Neural cell (in vitro differentiated cells): ENCODE measurements around the gene ASCL4. TPM values are rescaled to one million over a fixed set of nuclear protein-coding genes. Genes with fewer than 3 reads are reported as not detected.
"Not testable (repeated sequence)": the region's sequence is repeated elsewhere in the genome, so short reads cannot be mapped to it uniquely, and the experiment has no call there.

ENCODE experiments used
- H2AFZ ChIP-seq: fragments of 200-600, 300-800 bp; sonication (generic), shearing (Covaris generic); 2 replicates; pipeline ENCODE4 v1.6.0; 2014; ENCODE audit warnings: low read depth, mild to moderate bottlenecking, antibody characterized with exemption, low read length, moderate library complexity
- H3F3A ChIP-seq: fragments of 200-600 bp; shearing (Covaris generic); 2 replicates; pipeline ENCODE4 v1.6.1; 2016; ENCODE audit warnings: mild to moderate bottlenecking, moderate library complexity, mixed read lengths, antibody characterized with exemption, low read length; ENCODE audit not compliant: insufficient read depth, poor library complexity, severe bottlenecking
- H3K27ac ChIP-seq: fragments of 200-600, 300-800 bp; sonication (generic), shearing (Covaris generic); 2 replicates; pipeline ENCODE4 v1.5.1; 2014; ENCODE audit warnings: mild to moderate bottlenecking, low read length, moderate library complexity
- H3K27me3 ChIP-seq: fragments of 300-800, 200-600 bp; sonication (generic), shearing (Covaris generic); 2 replicates; pipeline ENCODE4 v1.6.0; 2014; ENCODE audit warnings: mild to moderate bottlenecking, low read depth, low read length, moderate library complexity; ENCODE audit not compliant: insufficient read depth
- H3K36me3 ChIP-seq: fragments of 300-800, 200-600 bp; sonication (generic), shearing (Covaris generic); 2 replicates; pipeline ENCODE4 v1.5.1; 2014; ENCODE audit warnings: mild to moderate bottlenecking, antibody characterized with exemption, low read length, moderate library complexity; ENCODE audit not compliant: insufficient read depth
- H3K4me2 ChIP-seq: fragments of 300-800, 200-600 bp; sonication (generic), shearing (Covaris generic); 2 replicates; pipeline ENCODE4 v1.6.0; 2014; ENCODE audit warnings: mild to moderate bottlenecking, low read length
- H3K4me3 ChIP-seq: fragments of 300-800, 200-600 bp; sonication (generic), shearing (Covaris generic); 2 replicates; pipeline ENCODE4 v1.5.1; 2014; ENCODE audit warnings: mild to moderate bottlenecking, low read length, moderate library complexity
- H3K79me2 ChIP-seq: fragments of 200-600 bp; shearing (Covaris generic); replicated peaks from 2 replicates; pipeline ENCODE4 v1.6.0; 2014; ENCODE audit warnings: mild to moderate bottlenecking, low read length, moderate library complexity; ENCODE audit not compliant: insufficient read depth
- H3K9ac ChIP-seq: fragments of 300-800, 200-600 bp; sonication (generic), shearing (Covaris generic); 2 replicates; pipeline ENCODE4 v1.6.1; 2016; ENCODE audit warnings: mild to moderate bottlenecking, low read length, mixed read lengths
- H3K9me2 ChIP-seq: fragments of 200-600 bp; shearing (Covaris generic); 2 replicates; pipeline ENCODE4 v1.6.1; 2016; ENCODE audit warnings: mild to moderate bottlenecking, low read length, mixed read lengths; ENCODE audit not compliant: insufficient read depth
- H3K9me3 ChIP-seq: fragments of 200-600, 300-800 bp; sonication (generic), shearing (Covaris generic); 2 replicates; pipeline ENCODE4 v1.6.1; 2016; ENCODE audit warnings: mild to moderate bottlenecking, mixed run types, low read length, moderate library complexity, mixed read lengths
- H4K20me1 ChIP-seq: fragments of 200-600 bp; shearing (Covaris generic); 2 replicates; pipeline ENCODE4 v1.6.1; 2016; ENCODE audit warnings: mild to moderate bottlenecking, mixed run types; ENCODE audit not compliant: insufficient read depth
- EP300 ChIP-seq: fragments of 450-650 bp; conservative IDR thresholded peaks from 2 replicates; pipeline ENCODE4 v1.6.1; 2014; ENCODE audit warnings: antibody characterized with exemption, mild to moderate bottlenecking, moderate library complexity; ENCODE audit not compliant: poor library complexity, severe bottlenecking
- EZH2 ChIP-seq: fragments of 200-600, 300-800 bp; shearing (Covaris generic), sonication (generic); IDR thresholded peaks from 2 replicates; pipeline ENCODE4 v1.6.1; 2014; ENCODE audit warnings: antibody characterized with exemption, low read length, borderline replicate concordance, mild to moderate bottlenecking; ENCODE audit not compliant: insufficient read depth, poor library complexity, severe bottlenecking
- MXI1 ChIP-seq: fragments of 450-650 bp; conservative IDR thresholded peaks from 2 replicates; pipeline ENCODE4 v1.6.1; 2014; ENCODE audit warnings: antibody characterized with exemption, mild to moderate bottlenecking; ENCODE audit not compliant: poor library complexity, severe bottlenecking
- POLR2AphosphoS5 ChIP-seq: IDR thresholded peaks from 2 replicates; pipeline ENCODE4 v1.6.1; 2012
- RAD21 ChIP-seq: fragments of 450-650 bp; conservative IDR thresholded peaks from 2 replicates; pipeline ENCODE4 v1.6.1; 2014; ENCODE audit warnings: antibody characterized with exemption, mild to moderate bottlenecking, moderate library complexity
- REST ChIP-seq: IDR thresholded peaks from 2 replicates; pipeline ENCODE4 v1.6.1; 2012; ENCODE audit warnings: borderline replicate concordance
- SMC3 ChIP-seq: fragments of 450-650 bp; conservative IDR thresholded peaks from 2 replicates; pipeline ENCODE4 v1.6.1; 2014; ENCODE audit warnings: antibody characterized with exemption, mild to moderate bottlenecking, moderate library complexity; ENCODE audit not compliant: poor library complexity
- TAF1 ChIP-seq: IDR thresholded peaks from 2 replicates; pipeline ENCODE4 v1.6.1; 2012; ENCODE audit warnings: low read depth
- polyA minus RNA-seq: library from RNA; depleted of rRNA, polyadenylated mRNA; stranded (reverse); fragments of >200 nt; gene quantifications from 2 replicates; pipeline ENCODE4 v1.2.3, GENCODE V29; 2014
- polyA plus RNA-seq: library from polyadenylated mRNA; depleted of rRNA; stranded (reverse); fragments of >200 nt; gene quantifications from 2 replicates; pipeline ENCODE4 v1.2.3, GENCODE V29; 2014
- TF ChIP-seq, protein P1 (sequence below): fragments of 450-650 bp; IDR thresholded peaks from 2 replicates; pipeline ENCODE4 v1.5.1; 2014; ENCODE audit warnings: antibody characterized with exemption, mild to moderate bottlenecking, moderate library complexity; ENCODE audit not compliant: poor library complexity, severe bottlenecking

Gene ASCL4
- polyA plus RNA-seq = not detected in 2 replicates
- not detected in 2 replicates for polyA minus RNA-seq

- Histone ChIP-seq H3K4me2 (peak within 1 kb of the TSS; percentile 30), H3K9ac (peak within 1 kb of the TSS; percentile 44), H3K4me3 (peak within 1 kb of the TSS; percentile 75), H3K27me3 (peaks cover 55% of the 10 kb centered on the region), H3K36me3 (no peaks in the 10 kb centered on the region), H3F3A (no peaks in the 10 kb centered on the region), H3K9me3 (no peaks in the 10 kb centered on the region), H3K27ac (no peak within 1 kb of the TSS), H3K79me2 (no peaks in the 10 kb centered on the region), H3K9me2 (no peaks in the 10 kb centered on the region), H2AFZ (no peak within 1 kb of the TSS), H4K20me1 (no peaks in the 10 kb centered on the region)
- TF ChIP-seq EZH2 (no peak), TAF1 (no peak), SMC3 (no peak), RAD21 (no peak), MXI1 (no peak), REST (no peak), POLR2AphosphoS5 (no peak), EP300 (no peak)
- TF ChIP-seq, protein P1, sequence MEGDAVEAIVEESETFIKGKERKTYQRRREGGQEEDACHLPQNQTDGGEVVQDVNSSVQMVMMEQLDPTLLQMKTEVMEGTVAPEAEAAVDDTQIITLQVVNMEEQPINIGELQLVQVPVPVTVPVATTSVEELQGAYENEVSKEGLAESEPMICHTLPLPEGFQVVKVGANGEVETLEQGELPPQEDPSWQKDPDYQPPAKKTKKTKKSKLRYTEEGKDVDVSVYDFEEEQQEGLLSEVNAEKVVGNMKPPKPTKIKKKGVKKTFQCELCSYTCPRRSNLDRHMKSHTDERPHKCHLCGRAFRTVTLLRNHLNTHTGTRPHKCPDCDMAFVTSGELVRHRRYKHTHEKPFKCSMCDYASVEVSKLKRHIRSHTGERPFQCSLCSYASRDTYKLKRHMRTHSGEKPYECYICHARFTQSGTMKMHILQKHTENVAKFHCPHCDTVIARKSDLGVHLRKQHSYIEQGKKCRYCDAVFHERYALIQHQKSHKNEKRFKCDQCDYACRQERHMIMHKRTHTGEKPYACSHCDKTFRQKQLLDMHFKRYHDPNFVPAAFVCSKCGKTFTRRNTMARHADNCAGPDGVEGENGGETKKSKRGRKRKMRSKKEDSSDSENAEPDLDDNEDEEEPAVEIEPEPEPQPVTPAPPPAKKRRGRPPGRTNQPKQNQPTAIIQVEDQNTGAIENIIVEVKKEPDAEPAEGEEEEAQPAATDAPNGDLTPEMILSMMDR = no peak
These were observed at the start of gene ASCL4 for GRCh38 chr12:107774349-107775029. TSS of gene ASCL4 (plus strand) at chr12:107774704. CDS start at chr12:107775219, 515 bp downstream.

GRCh38 chr12:107727327-107727726, 47.2 kb upstream of the ASCL4 start:
- not testable (repeated sequence) for H3K36me3 ChIP-seq, H3K27ac ChIP-seq, H3K9me3 ChIP-seq, H3F3A ChIP-seq, H3K9me2 ChIP-seq, H3K79me2 ChIP-seq, H3K4me3 ChIP-seq, H4K20me1 ChIP-seq, H2AFZ ChIP-seq, H3K27me3 ChIP-seq, H3K9ac ChIP-seq, H3K4me2 ChIP-seq

GRCh38 chr12:107727742-107728141, 46.8 kb upstream of the ASCL4 start:
- not testable (repeated sequence) for H2AFZ ChIP-seq, H3F3A ChIP-seq, H3K9ac ChIP-seq, H3K9me3 ChIP-seq, H3K27me3 ChIP-seq, H3K4me2 ChIP-seq, H4K20me1 ChIP-seq, H3K9me2 ChIP-seq, H3K4me3 ChIP-seq, H3K36me3 ChIP-seq, H3K27ac ChIP-seq, H3K79me2 ChIP-seq
